Testis (tissue), 3 donors: ENCODE data around the gene WNK2. TPM values are rescaled to one million over a fixed set of nuclear protein-coding genes. Genes with fewer than 3 reads are reported as not detected.

Experiments
- DNase-seq: peaks from one replicate; pipeline ENCODE4 v3.0.0-alpha.2; 2019
- H3K27ac ChIP-seq, 2 donors: fragments of 200-600 bp; sonication (generic); one replicate each; pipeline ENCODE4 v1.5.1; 2019
- H3K27me3 ChIP-seq: fragments of 200-600 bp; sonication (generic); one replicate; pipeline ENCODE4 v1.5.1; 2019
- H3K36me3 ChIP-seq: fragments of 200-600 bp; sonication (generic); one replicate; pipeline ENCODE4 v1.5.1; 2017; ENCODE audit warnings: low read depth; ENCODE audit errors: missing control alignments
- H3K4me1 ChIP-seq: fragments of 200-600 bp; sonication (generic); one replicate; pipeline ENCODE4 v1.5.1; 2019
- H3K4me3 ChIP-seq, 2 donors: fragments of 200-600 bp; sonication (generic); one replicate each; pipeline ENCODE4 v1.5.1; 2017 to 2019
- H3K9me3 ChIP-seq: fragments of 200-600 bp; sonication (generic); one replicate; pipeline ENCODE4 v1.5.1; 2017
- CTCF ChIP-seq, 3 experiments: fragments of 450-650 bp in 2 of 3; fragments of 200-600 bp in 1 of 3; sonication (generic) in 1 of 3; IDR thresholded peaks; one replicate each; pipeline ENCODE4 v1.5.1; 2016 to 2019; ENCODE audit warnings: antibody characterized with exemption in 3 of 3, mild to moderate bottlenecking in 2 of 3, moderate library complexity in 1 of 3
- POLR2A ChIP-seq: fragments of 450-650 bp; IDR thresholded peaks from one replicate; pipeline ENCODE4 v1.6.1; 2017; ENCODE audit warnings: antibody characterized with exemption, mild to moderate bottlenecking, moderate library complexity
- WGBS, 2 donors: methylation state at CpG; one replicate each; pipeline ENCODE4 v1.1.5; 2018; 5-methylcytosine and 5-hydroxymethylcytosine counted together
- intact Hi-C: fragments of 100-400 bp; cut with DNase I; formaldehyde crosslinking; loops from one replicate; pipeline ENCODE4 v1.15.1; 2023; ENCODE audit warnings: low total_unique reads
- polyA plus RNA-seq: library from polyadenylated mRNA; stranded (reverse); fragments of 350-450 nt; fragmentation: Illumina TruSeq; extraction: RNeasy Lipid Tissue Mini Kit (QIAGEN cat#74804); gene quantifications from one replicate; pipeline ENCODE4 v1.2.3, GENCODE V29; 2014; ENCODE audit warnings: low read depth, low replicate concordance; ENCODE audit not compliant: insufficient read depth
- total RNA-seq, 2 donors: library from RNA; depleted of rRNA; stranded (reverse); fragments of >200 nt; gene quantifications; one replicate each; pipeline ENCODE4 v1.2.3, GENCODE V29; 2016

The WNK2 gene
- total and polyA plus RNA-seq, 3 donors from 2014 or later: 29.0 to 91.1 (median 50.5) TPM

- Histone ChIP-seq H3K4me1 (peaks cover 3% of the 10 kb centered on the region), H3K36me3 (no peaks in the 10 kb centered on the region), H3K9me3 (no peaks in the 10 kb centered on the region), H3K27me3 (no peaks in the 10 kb centered on the region), H3K4me3 (peak overlapping the region; percentile 32 to 49), H3K27ac (no peak overlapping the region)
- no peak for TF ChIP-seq CTCF (IDR thresholded peaks at IDR 0.05)
- DNase-seq: no peak
- 38 to 62% methylated on average over 11 to 56 of the region's 61 CpGs for WGBS, 2 donors
- intact Hi-C loops: no loop called here
Observed at GRCh38 chr9:93185266-93186214, 1.6 kb downstream of the WNK2 start.

- H3K4me3 ChIP-seq: no peak overlapping the region
- H3K4me1 ChIP-seq: peaks cover 3% of the 10 kb centered on the region
- 75% methylated on average over 14 to 16 of the region's 16 CpGs for WGBS, 2 donors
- H3K9me3 ChIP-seq: no peaks in the 10 kb centered on the region
- H3K27me3 ChIP-seq: no peaks in the 10 kb centered on the region
- intact Hi-C loops: no loop called here
- DNase-seq: no peak
- no peak overlapping the region for H3K27ac ChIP-seq
- TF ChIP-seq CTCF (IDR thresholded peaks at IDR 0.05): no peak
- TF ChIP-seq POLR2A: no peak
- no peaks in the 10 kb centered on the region for H3K36me3 ChIP-seq
Observed at GRCh38 chr9:93186215-93186945, 2.4 kb downstream of the WNK2 start.

GRCh38 chr9:93187047-93187446 lies 3.1 kb downstream of the WNK2 start:
- Histone ChIP-seq H3K4me1 (peaks cover 3% of the 10 kb centered on the region), H3K27me3 (no peaks in the 10 kb centered on the region), H3K27ac (no peak overlapping the region), H3K4me3 (no peak overlapping the region), H3K36me3 (no peaks in the 10 kb centered on the region), H3K9me3 (no peaks in the 10 kb centered on the region)
- DNase-seq: no peak
- no peak for TF ChIP-seq CTCF (IDR thresholded peaks at IDR 0.05)
- no peak for TF ChIP-seq POLR2A
- WGBS, 2 donors: 71 to 80% methylated on average over 6 to 9 of the region's 9 CpGs
- intact Hi-C loops: no loop called here

- intact Hi-C loops: no loop called here
- Histone ChIP-seq H3K27ac (no peak overlapping the region), H3K9me3 (no peaks in the 10 kb centered on the region), H3K27me3 (no peaks in the 10 kb centered on the region), H3K36me3 (no peaks in the 10 kb centered on the region), H3K4me1 (peaks cover 3% of the 10 kb centered on the region), H3K4me3 (no peak overlapping the region)
- WGBS, 2 donors: 83 to 86% methylated on average over 3 to 5 of the region's 5 CpGs
- no peak for TF ChIP-seq POLR2A
- TF ChIP-seq CTCF (IDR thresholded peaks at IDR 0.05): no peak
- no peak for DNase-seq
Observed at GRCh38 chr9:93187574-93187973, 3.6 kb downstream of the WNK2 start.
